ENCODE data around the gene E2F8. TPM values are rescaled to one million over a fixed set of nuclear protein-coding genes. Genes with fewer than 3 reads are reported as not detected.

The E2F8 gene
- total and polyA plus RNA-seq, 2 donors (not counting 3 experiments of a cell fraction or from before 2014, with no cell fraction given): 6.5 to 19.1 TPM

DNA sequence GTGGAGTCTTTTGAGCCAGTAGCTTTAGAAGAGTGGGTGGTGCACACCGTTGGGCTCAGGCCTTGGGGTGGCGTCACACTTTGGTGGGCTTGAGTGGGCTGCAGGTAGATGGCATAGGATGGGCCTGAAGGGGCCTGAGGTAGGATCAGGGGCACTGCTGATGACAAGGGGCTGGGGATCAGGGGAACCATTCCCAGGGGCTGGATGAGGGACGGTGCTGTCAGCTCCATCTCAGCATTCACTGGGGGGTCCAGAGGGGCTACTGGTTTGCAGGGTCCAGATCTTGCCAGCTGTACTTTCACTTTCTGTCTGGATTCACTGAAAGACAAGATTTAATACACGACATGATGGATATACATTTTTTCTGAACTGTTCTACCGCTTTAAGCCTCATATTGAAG lies 11.1 kb downstream of the E2F8 start:
- DNase-seq (ENCODE audit: low read depth, low spot score) (no peak), FAIRE-seq (no peak)
- TF ChIP-seq, protein P1, sequence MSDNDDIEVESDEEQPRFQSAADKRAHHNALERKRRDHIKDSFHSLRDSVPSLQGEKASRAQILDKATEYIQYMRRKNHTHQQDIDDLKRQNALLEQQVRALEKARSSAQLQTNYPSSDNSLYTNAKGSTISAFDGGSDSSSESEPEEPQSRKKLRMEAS (IDR thresholded peaks at IDR 0.05; ENCODE audit: insufficient read depth, insufficient read length): no peak
- TF ChIP-seq EZH2 (IDR thresholded peaks at IDR 0.05; ENCODE audit: borderline replicate concordance, low read depth, low read length, severe bottlenecking): no peak
- no peak for TF ChIP-seq JUN (IDR thresholded peaks at IDR 0.05; ENCODE audit: borderline replicate concordance, insufficient read depth, insufficient read length, low read depth)
- TF ChIP-seq, protein P2, sequence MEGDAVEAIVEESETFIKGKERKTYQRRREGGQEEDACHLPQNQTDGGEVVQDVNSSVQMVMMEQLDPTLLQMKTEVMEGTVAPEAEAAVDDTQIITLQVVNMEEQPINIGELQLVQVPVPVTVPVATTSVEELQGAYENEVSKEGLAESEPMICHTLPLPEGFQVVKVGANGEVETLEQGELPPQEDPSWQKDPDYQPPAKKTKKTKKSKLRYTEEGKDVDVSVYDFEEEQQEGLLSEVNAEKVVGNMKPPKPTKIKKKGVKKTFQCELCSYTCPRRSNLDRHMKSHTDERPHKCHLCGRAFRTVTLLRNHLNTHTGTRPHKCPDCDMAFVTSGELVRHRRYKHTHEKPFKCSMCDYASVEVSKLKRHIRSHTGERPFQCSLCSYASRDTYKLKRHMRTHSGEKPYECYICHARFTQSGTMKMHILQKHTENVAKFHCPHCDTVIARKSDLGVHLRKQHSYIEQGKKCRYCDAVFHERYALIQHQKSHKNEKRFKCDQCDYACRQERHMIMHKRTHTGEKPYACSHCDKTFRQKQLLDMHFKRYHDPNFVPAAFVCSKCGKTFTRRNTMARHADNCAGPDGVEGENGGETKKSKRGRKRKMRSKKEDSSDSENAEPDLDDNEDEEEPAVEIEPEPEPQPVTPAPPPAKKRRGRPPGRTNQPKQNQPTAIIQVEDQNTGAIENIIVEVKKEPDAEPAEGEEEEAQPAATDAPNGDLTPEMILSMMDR (IDR thresholded peaks at IDR 0.05; ENCODE audit: extremely low read depth in 1 of 2, insufficient read depth in 1 of 2, low read depth in 1 of 2, low read length in 2 of 2): no peak
- TF ChIP-seq GATA2 (IDR thresholded peaks at IDR 0.05; ENCODE audit: insufficient read depth, insufficient read length, low read depth, low read length): no peak
- no peak for TF ChIP-seq POLR2A (IDR thresholded peaks at IDR 0.05; ENCODE audit: low read depth, low read length)
- TF ChIP-seq FOS (IDR thresholded peaks at IDR 0.05; ENCODE audit: borderline replicate concordance, insufficient read depth, low read length): no peak
- no peak for TF ChIP-seq MYC (IDR thresholded peaks at IDR 0.05; ENCODE audit: low read depth, low read length)
- TF ChIP-seq POLR2AphosphoS5 (IDR thresholded peaks at IDR 0.05; ENCODE audit: insufficient read depth, low read depth, low read length): no peak
- no peak overlapping the region for H3K4me2 ChIP-seq (ENCODE audit: insufficient read depth, low read length)
- no peak overlapping the region for H3K9ac ChIP-seq (replicated peaks; ENCODE audit: extremely low read depth, insufficient read depth, low read length)
- dilution Hi-C loops (cut with MboI; ENCODE audit: extremely low pct_ligation_motif_present, low sequenced_read_pairs) (no loop called here), intact Hi-C loops (cut with micrococcal nuclease) (no loop called here)
- H4K20me1 ChIP-seq (replicated peaks; ENCODE audit: control insufficient read depth, extremely low read depth, insufficient read depth, low read length): no peaks in the 10 kb centered on the region
- no peaks in the 10 kb centered on the region for H3K27me3 ChIP-seq (ENCODE audit: control insufficient read depth in 2 of 2, insufficient read depth in 2 of 2, low read length in 2 of 2)
- H3K9me1 ChIP-seq (replicated peaks; ENCODE audit: control insufficient read depth, extremely low read depth, insufficient read depth, low read length): no peaks in the 10 kb centered on the region
- H2AFZ ChIP-seq (ENCODE audit: low read depth, low read length): no peak overlapping the region
- peaks cover 2% of the 10 kb centered on the region for H3K79me2 ChIP-seq (ENCODE audit: control insufficient read depth, insufficient read depth, low read length)
- ChIA-PET CTCF (interaction anchor here (1.0 to 1.8 kb wide), 2 partner anchors 30 to 153 kb away, joined by 3 read pairs; no protein-coding TSS in a partner anchor), POLR2A (no interaction called here)
- H3K4me1 ChIP-seq (ENCODE audit: control insufficient read depth, extremely low read depth, insufficient read depth, low read length): peaks cover 13% of the 10 kb centered on the region
- no peaks in the 10 kb centered on the region for H3K9me3 ChIP-seq (replicated peaks; ENCODE audit: control insufficient read depth, insufficient read depth, low read length)
- BruUV-seq (replicated peaks): no TSS peak
- no peak overlapping the region for H3K4me3 ChIP-seq (replicated peaks in 1 of 3; ENCODE audit: insufficient read depth in 1 of 3, low read depth in 1 of 3, low read length in 3 of 3)
- H3K27ac ChIP-seq (ENCODE audit: insufficient read depth, low read depth, low read length): no peak overlapping the region
- H3K36me3 ChIP-seq (ENCODE audit: control insufficient read depth in 2 of 2, extremely low read depth in 1 of 2, insufficient read depth in 2 of 2, low read length in 2 of 2): peaks cover 7 to 18% of the 10 kb centered on the region in 2 experiments

All from endothelial cell of umbilical vein (primary cell).